Osteocyte (in vitro differentiated cells): ENCODE data around the gene TCERG1L. TPM values are rescaled to one million over a fixed set of nuclear protein-coding genes. Genes with fewer than 3 reads are reported as not detected.
A peak's percentile ranks its signal among the peaks of the same experiment; 100 is the strongest.

Experiments used
- DNase-seq: peaks from one replicate; pipeline ENCODE4 v3.0.0; 2021; ENCODE audit warnings: mixed read lengths; ENCODE audit not compliant: unreplicated experiment; ENCODE audit errors: extremely low spot score
- H3K27ac Mint-ChIP-seq: one replicate; pipeline ENCODE4 v1.8.0; 2021; ENCODE audit warnings: mild to moderate bottlenecking, mixed read lengths; ENCODE audit not compliant: unreplicated experiment
- H3K27me3 Mint-ChIP-seq: one replicate; pipeline ENCODE4 v1.8.0; 2021; ENCODE audit warnings: mixed read lengths; ENCODE audit not compliant: unreplicated experiment
- H3K36me3 Mint-ChIP-seq: one replicate; pipeline ENCODE4 v1.8.0; 2021; ENCODE audit warnings: mixed read lengths; ENCODE audit not compliant: unreplicated experiment
- H3K4me1 Mint-ChIP-seq: one replicate; pipeline ENCODE4 v1.8.0; 2021; ENCODE audit warnings: mixed read lengths; ENCODE audit not compliant: unreplicated experiment
- H3K4me3 Mint-ChIP-seq: one replicate; pipeline ENCODE4 v1.8.0; 2021; ENCODE audit warnings: mild to moderate bottlenecking, moderate library complexity, mixed read lengths; ENCODE audit not compliant: unreplicated experiment
- H3K9me3 Mint-ChIP-seq: one replicate; pipeline ENCODE4 v1.8.0; 2021; ENCODE audit warnings: mixed read lengths; ENCODE audit not compliant: unreplicated experiment
- CTCF ChIP-seq: fragments of 200-600 bp; sonication (generic); IDR thresholded peaks from 2 replicates; pipeline ENCODE4 v1.5.0; 2021; ENCODE audit warnings: antibody characterized with exemption, mild to moderate bottlenecking, moderate library complexity
- total RNA-seq: library from RNA; stranded (reverse); gene quantifications from 2 replicates; pipeline ENCODE4 v1.2.1, GENCODE V29; 2021

TCERG1L gene
- total RNA-seq, 1 donor from 2014 or later = not detected

- Mint-ChIP-seq H3K27me3 (no peaks in the 10 kb centered on the region), H3K4me3 (no peak overlapping the region), H3K4me1 (no peaks in the 10 kb centered on the region), H3K9me3 (peaks cover 46% of the 10 kb centered on the region), H3K27ac (no peak overlapping the region), H3K36me3 (no peaks in the 10 kb centered on the region)
- TF ChIP-seq CTCF = no peak
- DNase-seq = peak; percentile 77
These were observed 144.3 kb downstream of the TCERG1L start for GRCh38 chr10:131167036-131167860.

DNA sequence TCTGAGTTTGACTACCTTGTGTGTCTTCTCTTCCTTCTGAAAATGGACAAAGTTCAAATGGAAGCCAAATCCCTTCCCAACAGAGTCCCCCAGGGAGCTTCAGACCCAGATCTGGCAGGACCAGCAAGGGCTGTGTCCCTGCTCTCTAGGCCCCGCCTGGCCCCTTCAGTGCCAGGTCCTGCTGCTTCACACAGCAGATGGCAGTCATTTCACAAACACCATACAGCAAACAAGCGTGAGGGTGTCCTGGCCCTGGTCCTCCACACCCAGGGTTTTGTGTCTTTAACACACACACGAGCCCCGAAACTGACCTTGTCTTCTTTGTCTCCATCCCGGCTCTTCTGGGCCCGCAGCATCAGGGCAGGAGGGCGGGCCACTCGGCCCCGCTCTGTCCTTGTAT lies 145.0 kb downstream of the TCERG1L start:
- Mint-ChIP-seq H3K4me1 (no peaks in the 10 kb centered on the region), H3K27ac (no peak overlapping the region), H3K27me3 (no peaks in the 10 kb centered on the region), H3K9me3 (peaks cover 43% of the 10 kb centered on the region), H3K36me3 (no peaks in the 10 kb centered on the region), H3K4me3 (no peak overlapping the region)
- TF ChIP-seq CTCF = no peak
- DNase-seq = peak; percentile 65

GRCh38 chr10:131165092-131165491 lies 146.4 kb downstream of the TCERG1L start:
- TF ChIP-seq CTCF = no peak
- peaks cover 44% of the 10 kb centered on the region for H3K9me3 Mint-ChIP-seq
- no peak overlapping the region for H3K27ac Mint-ChIP-seq
- H3K4me1 Mint-ChIP-seq = no peaks in the 10 kb centered on the region
- H3K27me3 Mint-ChIP-seq = no peaks in the 10 kb centered on the region
- no peaks in the 10 kb centered on the region for H3K36me3 Mint-ChIP-seq
- no peak overlapping the region for H3K4me3 Mint-ChIP-seq
- no peak for DNase-seq

DNA sequence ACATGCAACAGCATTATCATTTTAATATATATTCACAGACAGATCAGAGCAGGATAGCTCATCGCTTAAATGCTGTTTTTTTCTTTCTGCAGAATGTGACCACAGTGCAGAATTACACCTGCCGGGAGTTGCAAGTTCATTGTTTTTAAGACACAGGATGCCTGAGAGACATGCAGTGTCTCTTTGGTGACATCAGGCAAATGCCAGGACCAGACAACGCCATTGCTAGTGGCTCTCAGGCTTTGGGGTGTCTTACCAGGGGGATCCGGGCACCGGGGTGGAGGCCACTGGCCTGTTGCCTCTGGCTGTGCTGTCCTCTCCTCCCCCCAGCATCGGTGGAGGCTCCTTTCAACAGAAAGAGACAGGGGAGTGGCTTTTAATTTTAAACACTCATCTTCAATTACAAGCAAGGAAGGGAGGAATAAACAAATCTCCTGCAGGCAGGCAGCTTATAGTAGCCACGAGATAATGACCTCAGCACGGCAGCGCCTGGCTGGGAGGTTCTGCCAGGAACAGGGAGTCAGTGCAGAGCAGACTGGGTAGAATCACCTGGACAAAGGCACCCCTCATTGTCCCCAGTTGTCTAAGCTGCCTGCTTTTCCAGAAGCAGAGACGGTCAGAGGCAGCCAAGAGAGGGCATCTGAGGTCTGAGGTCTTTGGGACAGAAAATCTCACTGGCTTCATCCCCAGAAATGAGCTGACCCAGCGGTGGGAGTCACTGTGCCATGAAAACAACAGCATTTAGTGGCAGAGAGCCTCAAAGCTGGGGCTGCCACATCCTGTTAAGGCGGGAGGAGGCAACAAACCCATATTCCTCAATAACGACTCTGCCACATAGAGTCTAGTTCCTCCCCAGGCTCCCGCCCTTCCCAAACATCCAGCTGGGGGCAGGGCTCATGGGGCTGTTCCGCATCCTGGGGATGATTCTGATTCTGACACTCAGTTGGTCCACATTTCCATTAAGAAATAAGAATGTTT lies 148.4 kb downstream of the TCERG1L start:
- no peak for DNase-seq
- Mint-ChIP-seq H3K27ac (no peak overlapping the region), H3K27me3 (no peaks in the 10 kb centered on the region), H3K4me1 (no peaks in the 10 kb centered on the region), H3K36me3 (no peaks in the 10 kb centered on the region), H3K4me3 (no peak overlapping the region), H3K9me3 (peaks cover 47% of the 10 kb centered on the region)
- TF ChIP-seq CTCF = no peak

DNA sequence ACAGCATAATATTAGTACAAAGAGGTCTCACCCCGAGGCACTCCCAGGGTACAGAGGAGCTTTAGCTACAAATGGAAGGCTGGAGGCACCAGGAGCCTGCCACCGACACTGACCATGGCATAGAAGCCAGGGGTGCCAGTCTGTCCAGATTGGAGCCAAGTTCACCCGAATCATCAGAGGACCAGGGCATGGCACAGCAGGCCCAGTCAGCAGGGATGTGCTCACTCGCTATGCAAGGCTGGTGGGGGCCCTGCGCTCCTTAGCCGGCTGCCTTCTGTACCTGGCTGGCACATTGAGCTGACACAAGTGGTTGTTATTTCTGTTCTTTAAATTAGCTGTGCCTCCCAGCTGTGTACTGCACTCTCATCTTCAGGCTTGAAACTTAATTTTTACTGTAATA lies 149.3 kb downstream of the TCERG1L start:
- DNase-seq = no peak

More for the DNA sequence above, 149.3 kb downstream of the TCERG1L start:
- Mint-ChIP-seq H3K27ac (no peak overlapping the region), H3K4me3 (no peak overlapping the region), H3K9me3 (peaks cover 48% of the 10 kb centered on the region), H3K27me3 (no peaks in the 10 kb centered on the region), H3K36me3 (no peaks in the 10 kb centered on the region), H3K4me1 (no peaks in the 10 kb centered on the region)
- TF ChIP-seq CTCF = no peak
